Nephron progenitor cell (in vitro differentiated cells): ENCODE measurements around the gene CEP250.

Experiments
- DNase-seq: peaks from one replicate; pipeline ENCODE4 v3.0.0; 2021
- H3K27ac Mint-ChIP-seq: 2 replicates; pipeline ENCODE4 v1.8.0; 2021; ENCODE audit warnings: mild to moderate bottlenecking, moderate library complexity, mixed read lengths
- H3K27me3 Mint-ChIP-seq: 2 replicates; pipeline ENCODE4 v1.8.0; 2021; ENCODE audit warnings: mild to moderate bottlenecking, low read depth, mixed read lengths; ENCODE audit not compliant: poor library complexity
- H3K36me3 Mint-ChIP-seq: 2 replicates; pipeline ENCODE4 v1.8.0; 2021; ENCODE audit warnings: low read depth, mixed read lengths
- H3K4me1 Mint-ChIP-seq: 2 replicates; pipeline ENCODE4 v1.8.0; 2021; ENCODE audit warnings: mixed read lengths
- H3K4me3 Mint-ChIP-seq: 2 replicates; pipeline ENCODE4 v1.8.0; 2021; ENCODE audit warnings: mild to moderate bottlenecking, moderate library complexity, mixed read lengths
- H3K9me3 Mint-ChIP-seq: 2 replicates; pipeline ENCODE4 v1.8.0; 2021; ENCODE audit warnings: mild to moderate bottlenecking, moderate library complexity, mixed read lengths
- CTCF ChIP-seq: fragments of 200-600 bp; sonication (generic); IDR thresholded peaks from 2 replicates; pipeline ENCODE4 v1.5.0; 2021; ENCODE audit warnings: antibody characterized with exemption

Gene CEP250

GRCh38 chr20:35525639-35526038 is 70.2 kb downstream of the CEP250 start:
- DNase-seq, result no peak
- H3K4me3 Mint-ChIP-seq, result no peak overlapping the region
- TF ChIP-seq CTCF, result no peak

GRCh38 chr20:35527122-35527769 is 71.8 kb downstream of the CEP250 start:
- no peak for DNase-seq
- H3K4me1 Mint-ChIP-seq, result peaks cover 5% of the 10 kb centered on the region
- no peaks in the 10 kb centered on the region for H3K36me3 Mint-ChIP-seq
- H3K27ac Mint-ChIP-seq, result no peak overlapping the region
- no peak for TF ChIP-seq CTCF
- peaks cover 12% of the 10 kb centered on the region for H3K27me3 Mint-ChIP-seq
- no peak overlapping the region for H3K4me3 Mint-ChIP-seq
- peaks cover 11% of the 10 kb centered on the region for H3K9me3 Mint-ChIP-seq

More at GRCh38 chr20:35525639-35526038, 70.2 kb downstream of the CEP250 start:
- Mint-ChIP-seq H3K27ac (no peak overlapping the region), H3K36me3 (no peaks in the 10 kb centered on the region), H3K27me3 (peaks cover 13% of the 10 kb centered on the region), H3K9me3 (peaks cover 11% of the 10 kb centered on the region), H3K4me1 (peaks cover 5% of the 10 kb centered on the region)

- Mint-ChIP-seq H3K36me3 (no peaks in the 10 kb centered on the region), H3K4me3 (no peak within 1 kb of the TSS), H3K9me3 (peaks cover 11% of the 10 kb centered on the region), H3K27me3 (peaks cover 7% of the 10 kb centered on the region), H3K4me1 (peaks cover 5% of the 10 kb centered on the region), H3K27ac (peak within 1 kb of the TSS; percentile 37)
- TF ChIP-seq CTCF, result no peak
- DNase-seq, result no peak
These were observed 74.2 kb downstream of the CEP250 start, which contains the start of gene C20orf173 for GRCh38 chr20:35529552-35529951. C20orf173 (minus strand) TSS chr20:35529652; CDS start chr20:35529373, 279 bp downstream.

GRCh38 chr20:35539756-35540212 is 84.4 kb downstream of the CEP250 start:
- Mint-ChIP-seq H3K4me1 (peaks cover 35% of the 10 kb centered on the region), H3K4me3 (peak overlapping the region; percentile 69), H3K27ac (no peak overlapping the region), H3K27me3 (peaks cover 2% of the 10 kb centered on the region), H3K36me3 (peaks cover 14% of the 10 kb centered on the region), H3K9me3 (peaks cover 4% of the 10 kb centered on the region)
- DNase-seq, result peak; percentile 57
- no peak for TF ChIP-seq CTCF

- Mint-ChIP-seq H3K27ac (no peak overlapping the region), H3K36me3 (peaks cover 14% of the 10 kb centered on the region), H3K27me3 (peaks cover 2% of the 10 kb centered on the region), H3K4me3 (peak overlapping the region; percentile 90), H3K9me3 (peaks cover under 1% of the 10 kb centered on the region), H3K4me1 (peaks cover 35% of the 10 kb centered on the region)
- DNase-seq, result no peak
- TF ChIP-seq CTCF, result no peak
These were observed 85.9 kb downstream of the CEP250 start for GRCh38 chr20:35541118-35541782.
